M059J (cell line): Measurements from ENCODE around the gene LRRC72. TPM values are rescaled to one million over a fixed set of nuclear protein-coding genes. Genes with fewer than 3 reads are reported as not detected.
A peak's percentile ranks its signal among the peaks of the same experiment; 100 is the strongest.

ENCODE experiments used
- DNase-seq: peaks from one replicate; pipeline ENCODE4 v3.0.0-alpha.2; 2012; ENCODE audit warnings: low read depth
- total RNA-seq: library from RNA; depleted of rRNA; stranded (reverse); fragments of >200 nt; shearing (Covaris generic); gene quantifications from 2 replicates; pipeline ENCODE4 v1.2.3, GENCODE V29; 2014; rRNA removed

Gene LRRC72
- total RNA-seq, 1 experiment from 2014 or later = not detected

- DNase-seq = no peak
These were observed 99.8 kb downstream of the LRRC72 start for GRCh38 chr7:16626388-16626787.

GRCh38 chr7:16627236-16627635 lies 100.6 kb downstream of the LRRC72 start:
- peak; percentile 29 for DNase-seq

- DNase-seq = no peak
These were observed 104.0 kb downstream of the LRRC72 start for GRCh38 chr7:16630654-16631053.

Other genes starting within 250 kb of the LRRC72 start
- 1.0 and 2.5 TPM in 2 replicates for gene CRPPA, start 105.3 kb upstream of the LRRC72 start, total RNA-seq
- gene SOSTDC1, start 61.1 kb upstream of the LRRC72 start, total RNA-seq = not detected in 2 replicates
- gene ANKMY2, start 118.9 kb downstream of the LRRC72 start, total RNA-seq = 34.8 and 39.2 TPM in 2 replicates
- 95.2 and 102 TPM in 2 replicates for gene BZW2, start 119.4 kb downstream of the LRRC72 start, total RNA-seq
- gene TSPAN13, start 226.9 kb downstream of the LRRC72 start, total RNA-seq = 66.5 and 75.5 TPM in 2 replicates